GM19328 (cell line): ENCODE measurements around the gene PRDM16.

Source experiments
- ATAC-seq: cut with Tn5 transposase; IDR thresholded peaks from one replicate; pipeline ENCODE4 v1.9.1; 2021; ENCODE audit warnings: mild to moderate bottlenecking, moderate library complexity; ENCODE audit not compliant: unreplicated experiment

Gene PRDM16

DNA sequence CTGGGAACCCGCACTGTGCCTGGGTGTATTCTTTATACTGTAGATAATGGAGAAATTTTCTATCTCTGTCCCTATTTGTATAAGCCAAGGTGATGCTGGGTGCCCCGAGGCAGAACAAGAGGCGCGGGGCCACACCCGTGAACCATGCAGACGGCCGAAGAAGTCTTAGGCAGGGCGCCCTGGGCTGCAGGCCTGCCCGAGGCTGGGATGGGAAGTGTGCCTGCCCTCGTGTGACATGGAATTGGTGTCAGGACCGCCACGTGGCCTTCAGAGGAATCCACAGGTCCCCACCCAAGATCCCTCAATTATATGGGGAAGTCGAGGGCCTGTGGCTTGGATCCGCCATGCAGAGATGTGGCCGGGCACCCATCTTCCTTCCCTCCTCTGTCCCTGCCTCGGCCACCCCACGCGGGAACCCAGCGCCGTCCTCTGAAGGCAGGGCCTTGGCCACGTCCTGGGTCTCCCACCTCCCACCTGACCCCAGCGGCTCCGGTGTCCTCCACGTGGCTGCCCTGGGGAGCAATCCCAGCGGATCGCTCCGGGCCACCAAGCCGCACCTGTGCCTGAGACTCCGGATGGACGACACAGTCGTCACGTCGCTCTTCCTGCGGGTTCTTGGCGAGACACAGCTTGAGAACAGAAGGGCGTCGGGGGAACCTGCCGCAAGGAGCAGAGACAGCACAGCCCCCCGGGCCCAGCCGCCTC is 365.6 kb downstream of the PRDM16 start:
- ATAC-seq: no peak

DNA sequence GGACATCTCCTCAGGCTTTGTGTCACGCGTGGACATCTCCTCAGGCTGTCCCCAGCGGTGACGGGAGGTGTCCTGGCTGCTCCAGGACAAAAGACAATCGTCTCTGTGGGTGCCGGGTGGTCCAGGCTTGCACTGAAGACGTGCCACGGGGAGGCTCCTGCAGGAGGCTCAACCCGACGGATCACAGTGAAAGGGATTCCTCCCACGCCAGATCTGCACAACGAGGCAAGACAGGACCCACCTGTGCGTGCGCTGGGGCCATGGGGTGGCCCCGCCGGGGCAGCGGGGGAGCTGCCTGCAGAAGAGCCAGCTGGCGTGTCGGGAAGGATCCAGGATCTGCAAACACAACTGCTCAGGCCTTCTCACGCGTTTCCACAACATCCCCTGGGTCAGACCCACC is 366.7 kb downstream of the PRDM16 start:
- ATAC-seq: no peak

DNA sequence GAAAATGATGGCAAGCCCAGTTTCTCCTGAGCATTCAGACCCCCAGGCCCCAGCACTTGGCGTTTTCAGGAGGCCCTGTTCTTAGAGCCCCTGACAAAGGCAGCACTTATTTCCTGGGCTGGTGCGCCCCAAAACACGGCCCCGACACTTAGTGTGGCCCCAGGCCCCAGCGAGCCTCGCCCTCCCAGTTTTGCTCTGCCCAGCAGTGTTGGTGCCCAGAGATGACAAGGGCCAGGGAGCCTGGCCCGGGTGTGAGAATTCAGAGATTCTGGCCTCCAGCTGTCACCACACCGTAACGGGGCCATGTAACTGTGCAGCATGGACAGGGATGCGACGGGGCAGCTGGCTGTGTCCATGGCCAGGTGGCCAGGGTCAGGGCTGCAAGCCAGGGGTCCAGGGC is 367.4 kb downstream of the PRDM16 start:
- no peak for ATAC-seq

DNA sequence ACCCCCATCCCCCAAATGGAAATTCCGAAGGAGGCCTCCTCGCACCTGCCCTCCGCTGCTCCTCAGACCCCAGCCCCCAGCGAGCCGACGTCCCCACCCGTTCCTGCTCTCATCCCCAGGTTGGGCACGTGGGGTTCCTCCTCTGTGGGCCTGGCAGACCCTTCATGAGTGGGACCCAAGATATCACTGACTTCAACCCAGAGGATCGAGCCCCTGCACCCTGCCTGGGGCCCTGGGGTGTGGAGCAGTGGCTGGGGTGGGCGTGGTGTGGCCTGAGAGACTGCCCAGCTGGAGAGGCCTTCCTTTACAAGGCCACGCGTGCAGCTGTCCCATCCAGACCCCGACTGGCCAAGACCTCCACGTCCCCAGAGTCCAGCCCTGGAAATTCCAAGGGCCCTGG is 367.9 kb downstream of the PRDM16 start:
- ATAC-seq: no peak

DNA sequence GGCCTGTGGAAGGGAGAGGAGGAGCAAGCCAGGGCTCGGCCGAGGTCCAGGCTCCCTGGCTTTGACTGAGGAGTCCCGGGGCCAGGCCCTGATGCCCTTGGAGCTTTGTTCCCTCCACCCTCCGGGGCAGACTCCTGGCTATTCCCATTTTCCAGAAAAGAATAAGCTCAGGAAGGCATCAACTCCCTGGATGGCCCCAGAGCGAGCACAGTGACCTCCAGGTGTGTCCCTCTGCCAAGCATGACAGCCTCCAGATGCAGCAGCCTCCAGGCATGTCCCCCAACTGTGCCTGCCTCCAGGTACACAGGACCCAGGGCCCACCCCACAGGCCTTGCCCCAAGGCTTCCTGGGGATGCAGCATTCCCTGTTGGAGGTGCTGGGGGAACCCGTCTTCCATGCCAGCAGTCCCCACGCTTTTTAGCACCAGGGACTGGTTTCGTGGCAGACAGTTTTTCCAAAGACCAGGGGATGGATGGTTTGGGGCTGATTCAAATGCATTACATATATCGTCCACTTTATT is 369.7 kb downstream of the PRDM16 start:
- no peak for ATAC-seq

DNA sequence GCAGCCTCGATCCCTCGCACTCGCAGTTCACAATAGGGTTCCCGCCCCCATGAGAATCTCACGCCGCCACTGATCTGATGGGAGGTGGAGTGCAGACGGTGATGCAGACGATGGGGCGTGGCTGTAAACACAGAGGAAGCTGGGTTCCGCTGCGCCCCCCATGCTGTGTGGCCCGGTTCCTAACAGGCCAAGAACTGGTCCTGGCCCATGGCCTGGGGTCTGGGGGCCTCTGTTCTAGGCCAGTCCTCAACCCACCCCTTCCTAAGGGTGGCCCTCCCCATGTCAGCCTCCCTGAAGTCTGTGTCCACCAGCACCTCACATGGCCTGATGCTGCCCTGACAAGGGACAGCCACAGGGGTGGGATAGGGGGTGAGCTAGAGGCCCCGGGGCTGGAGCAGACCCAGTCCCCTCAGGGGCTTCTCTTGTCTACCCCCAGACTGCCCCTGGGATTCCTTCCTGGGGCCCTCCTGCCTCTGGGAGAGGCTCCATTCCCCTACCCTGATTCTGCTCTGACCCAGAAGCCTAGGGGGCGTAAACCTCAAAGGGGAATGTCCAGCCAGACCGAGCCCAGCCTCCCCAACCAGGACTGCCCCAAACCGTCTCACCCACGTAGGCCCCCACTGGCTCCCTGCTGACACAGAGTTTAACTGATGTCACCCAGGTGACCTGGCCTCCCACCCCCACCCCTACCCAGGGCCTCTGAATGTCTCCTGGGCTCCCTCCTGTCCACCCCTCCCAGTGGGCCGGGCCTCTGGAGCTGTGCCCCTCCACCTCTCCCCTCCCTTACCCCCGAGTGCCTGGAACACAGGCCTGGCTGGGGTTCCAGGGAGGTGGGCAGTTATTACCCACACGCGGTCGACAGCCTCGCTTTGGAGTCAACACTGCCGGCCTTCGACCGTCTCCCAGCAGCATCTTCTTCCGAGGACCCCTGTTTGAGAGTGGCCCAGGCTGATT is 370.6 kb downstream of the PRDM16 start:
- ATAC-seq: no peak

DNA sequence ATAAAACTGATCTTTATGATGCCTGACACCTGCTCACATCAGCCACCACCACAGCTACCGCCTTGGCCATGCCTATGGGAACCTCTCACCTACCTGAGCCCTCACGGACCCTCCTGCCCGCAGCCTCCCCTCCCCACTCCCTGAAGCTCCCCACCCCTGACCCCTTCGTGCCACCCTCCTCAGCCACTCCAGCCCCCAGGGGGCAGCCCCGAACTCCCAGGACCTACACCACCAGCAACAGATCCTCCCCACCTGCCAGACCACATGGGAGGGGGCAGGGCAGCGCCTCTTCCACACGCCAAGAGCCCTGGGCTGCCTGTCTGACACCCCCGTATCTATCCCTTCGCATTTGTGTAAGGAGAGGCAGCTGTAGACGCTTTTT is 371.3 kb downstream of the PRDM16 start:
- no peak for ATAC-seq

DNA sequence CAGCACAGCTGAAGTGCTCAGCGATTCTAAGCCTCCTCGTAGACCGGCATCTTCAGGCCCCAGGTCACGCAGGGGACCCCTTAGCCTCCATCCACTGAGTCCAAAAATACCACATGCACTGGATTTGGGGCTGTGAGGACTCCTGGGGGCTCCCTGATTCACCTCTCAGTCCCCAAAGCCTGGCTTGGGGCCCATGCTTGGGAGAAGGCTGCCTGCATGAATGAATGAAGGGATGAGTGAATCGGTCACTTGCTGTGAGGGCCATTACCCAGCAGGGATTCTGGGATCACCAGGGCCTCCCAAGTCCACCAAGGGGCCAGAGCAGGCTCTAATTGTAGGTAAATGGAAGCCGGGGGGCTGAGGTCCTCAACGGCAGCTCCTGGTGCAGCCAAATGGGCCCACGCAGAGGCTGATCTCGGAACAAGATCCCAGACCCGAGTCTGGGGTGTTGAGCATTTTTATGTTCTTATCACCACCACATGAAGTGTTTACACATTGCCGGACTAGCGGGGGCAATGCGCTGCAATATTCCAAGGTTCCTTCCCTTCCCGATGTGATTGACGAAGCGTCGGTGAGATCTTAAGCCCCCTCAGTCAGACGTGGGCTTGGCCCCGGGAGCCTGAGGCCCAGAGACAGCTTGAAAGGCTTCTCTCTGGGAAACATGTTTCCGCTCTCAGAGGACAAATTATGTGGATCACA is 371.9 kb downstream of the PRDM16 start:
- ATAC-seq: no peak

DNA sequence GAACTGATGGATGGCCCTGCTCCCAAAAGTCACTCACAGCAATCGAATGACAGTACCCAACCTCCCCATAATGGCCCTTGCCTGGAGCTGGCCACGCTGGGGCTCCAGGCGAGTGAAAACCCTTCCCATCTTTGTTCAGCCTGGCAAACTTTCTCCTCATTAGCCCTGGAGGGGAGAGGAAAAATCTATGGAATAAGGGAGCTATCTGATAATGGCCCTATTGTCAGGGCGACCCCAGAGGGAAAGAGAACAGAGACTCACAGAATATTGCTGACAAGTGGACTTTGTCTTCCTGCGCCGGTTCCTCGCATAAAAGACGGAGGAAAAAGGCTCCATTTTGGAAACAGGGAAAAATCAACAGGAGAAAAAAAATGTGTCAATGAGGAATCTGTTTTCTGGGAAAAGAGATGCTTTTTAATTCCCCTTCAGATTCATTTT is 372.4 kb downstream of the PRDM16 start:
- no peak for ATAC-seq

DNA sequence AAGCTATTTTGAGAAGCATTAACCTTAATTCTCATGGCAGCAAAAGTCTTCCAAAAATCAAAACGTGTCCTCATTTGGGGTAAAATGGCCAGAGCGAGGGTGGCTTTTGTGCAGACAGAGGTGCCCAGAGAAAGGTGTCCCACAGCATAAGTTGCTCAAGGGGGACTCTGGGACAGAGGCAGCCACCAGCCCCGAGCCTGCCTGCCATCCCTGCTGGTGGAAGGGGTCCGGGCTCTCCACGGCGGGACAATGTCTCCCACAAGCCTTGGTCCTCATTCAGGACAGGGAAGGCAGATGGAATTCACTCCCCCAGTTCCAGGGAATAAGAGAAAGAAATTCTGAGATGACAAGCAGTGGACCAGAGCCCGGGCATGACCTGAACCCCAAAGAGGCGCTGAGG is 372.9 kb downstream of the PRDM16 start:
- no peak for ATAC-seq

DNA sequence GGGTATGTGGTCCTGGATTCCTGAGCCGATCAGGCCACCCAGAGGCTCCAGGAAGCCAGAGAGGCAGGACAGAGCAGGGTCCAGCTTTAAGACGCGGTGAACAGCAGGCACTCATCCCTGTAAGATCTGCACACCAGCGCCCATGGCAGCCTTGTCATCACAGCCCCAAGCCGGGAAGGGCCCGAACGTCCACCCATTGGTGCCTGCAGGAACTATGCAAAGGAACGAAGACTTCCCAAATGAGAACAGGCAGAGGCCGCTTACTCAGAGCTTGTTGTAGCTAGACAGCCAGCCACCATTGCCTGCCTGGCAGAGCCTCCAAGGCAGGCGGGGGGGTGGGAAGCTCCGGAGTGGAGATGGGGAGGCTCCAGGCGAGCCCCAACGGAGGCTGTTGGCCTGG is 373.3 kb downstream of the PRDM16 start:
- ATAC-seq: no peak

DNA sequence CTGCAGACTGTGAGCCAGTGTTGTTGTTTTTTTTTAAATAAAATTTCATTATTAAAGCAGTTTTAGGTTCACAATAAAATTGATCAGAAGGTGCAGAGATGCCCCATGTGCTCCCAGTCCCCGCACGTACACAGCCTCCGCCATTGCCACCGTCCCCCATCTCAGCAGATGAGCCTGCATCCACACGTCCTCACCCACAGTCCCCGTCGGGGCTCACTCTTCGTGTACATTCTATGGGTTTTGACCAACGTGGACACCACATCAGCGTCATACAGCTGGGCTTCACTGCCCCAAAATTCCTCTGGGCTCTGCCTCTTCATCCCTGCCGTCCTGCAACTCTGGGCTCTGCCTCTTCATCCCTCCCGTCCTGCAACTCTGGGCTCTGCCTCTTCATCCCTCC is 373.9 kb downstream of the PRDM16 start:
- ATAC-seq: no peak

DNA sequence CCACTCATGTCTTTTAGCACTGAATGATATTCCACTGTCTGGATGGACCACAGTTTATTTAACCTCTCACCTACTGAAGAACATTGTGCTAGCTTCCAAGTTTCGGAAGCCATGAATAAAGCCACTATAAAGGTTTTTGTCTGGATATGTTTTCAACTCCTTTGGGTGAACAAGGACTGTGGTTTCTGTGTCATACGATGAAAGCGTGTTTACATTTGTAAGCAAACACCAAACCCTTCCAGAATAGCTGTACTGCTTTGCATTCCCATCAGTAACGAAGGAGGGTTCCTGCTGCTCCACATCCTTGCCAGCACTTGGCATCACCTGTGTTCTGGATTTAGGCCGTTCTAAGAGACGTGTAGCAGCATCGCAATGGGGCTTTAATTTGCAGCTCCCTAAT is 374.8 kb downstream of the PRDM16 start:
- no peak for ATAC-seq

DNA sequence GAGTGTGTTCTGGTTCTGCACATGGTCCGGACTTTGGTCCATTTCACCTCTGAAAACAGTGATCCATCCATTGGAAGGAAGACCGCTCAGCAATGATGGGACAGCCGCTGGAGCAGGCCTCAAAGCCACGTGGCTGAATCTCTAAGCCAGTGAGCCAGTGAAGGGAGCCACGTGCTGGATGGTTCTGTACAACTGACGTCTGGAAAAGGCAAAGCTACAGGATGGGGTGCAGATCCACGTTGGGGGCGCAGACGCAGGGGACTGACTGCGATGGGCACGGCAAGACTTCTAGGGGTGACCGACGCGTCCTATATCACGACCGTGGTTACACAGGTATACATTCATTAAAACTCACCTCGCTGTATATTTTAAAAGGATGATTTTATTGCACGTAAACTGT is 375.3 kb downstream of the PRDM16 start:
- no peak for ATAC-seq

DNA sequence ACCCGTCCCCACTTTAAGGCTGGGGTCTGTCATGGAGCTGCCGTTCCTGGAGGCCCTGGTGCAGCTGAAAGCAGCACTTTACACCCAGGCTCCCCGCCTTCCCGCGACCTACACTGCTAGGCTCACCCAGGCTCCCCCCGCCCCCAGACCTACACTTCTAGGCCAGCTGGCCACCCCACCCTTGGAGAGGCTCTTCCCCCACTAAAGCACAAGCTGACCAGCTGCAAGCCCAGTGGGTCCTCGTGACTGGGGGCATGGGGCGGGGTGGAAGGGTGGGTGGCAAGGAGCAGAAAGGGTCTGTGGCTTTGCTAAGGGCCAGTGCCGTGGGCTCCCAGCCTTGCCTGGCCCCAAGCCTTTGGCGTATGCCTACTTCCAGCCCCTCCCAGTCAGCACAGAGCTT is 375.7 kb downstream of the PRDM16 start:
- ATAC-seq: no peak

DNA sequence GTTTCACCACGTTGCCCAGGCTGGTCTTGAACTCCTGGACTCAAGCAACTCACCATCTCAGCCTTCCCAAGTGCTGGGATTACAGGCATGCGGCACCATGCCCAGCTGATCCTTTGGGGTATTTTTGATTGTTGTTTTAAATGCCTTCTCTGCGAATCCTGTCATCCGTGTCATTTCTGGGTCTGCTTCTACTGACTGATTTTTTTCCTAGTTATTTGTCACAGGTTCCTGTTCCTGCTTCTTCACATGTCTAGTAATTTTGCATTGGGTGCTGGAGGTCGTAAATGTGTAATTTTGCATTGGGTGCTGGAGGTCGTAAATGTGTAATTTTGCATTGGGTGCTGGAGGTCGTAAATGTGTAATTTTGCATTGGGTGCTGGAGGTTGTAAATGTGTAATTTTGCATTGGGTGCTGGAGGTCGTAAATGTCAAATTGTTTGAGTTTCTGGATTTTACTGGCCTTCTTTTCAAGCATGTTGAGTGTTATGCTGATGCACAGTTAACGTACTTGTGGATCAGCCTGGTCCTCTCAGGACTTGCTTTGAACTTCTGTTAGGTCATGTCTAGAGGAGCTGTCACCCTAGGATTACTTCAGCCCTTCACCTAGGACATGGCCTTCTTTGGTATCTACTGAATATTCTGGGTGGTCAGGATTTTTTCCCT is 381.3 kb downstream of the PRDM16 start:
- ATAC-seq: no peak

DNA sequence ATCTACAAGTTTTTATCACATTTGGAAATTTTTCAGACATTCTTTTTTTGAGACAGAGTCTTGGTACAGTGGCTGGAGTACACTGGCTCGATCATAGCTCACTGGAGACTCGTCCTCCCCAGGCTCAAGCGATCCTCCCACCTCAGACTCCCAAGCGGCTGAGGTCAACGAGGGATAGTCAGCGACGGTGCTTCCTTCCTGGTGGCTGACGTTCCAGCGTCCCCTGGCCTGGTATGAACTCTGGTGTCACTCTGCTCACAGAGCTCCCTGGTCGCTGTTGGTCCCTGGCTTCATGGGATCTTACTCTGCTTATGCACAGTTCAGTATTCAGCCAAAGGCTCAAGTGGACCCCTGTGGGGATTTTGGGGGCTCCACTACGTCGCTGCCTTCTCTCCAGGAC is 382.0 kb downstream of the PRDM16 start:
- no peak for ATAC-seq

DNA sequence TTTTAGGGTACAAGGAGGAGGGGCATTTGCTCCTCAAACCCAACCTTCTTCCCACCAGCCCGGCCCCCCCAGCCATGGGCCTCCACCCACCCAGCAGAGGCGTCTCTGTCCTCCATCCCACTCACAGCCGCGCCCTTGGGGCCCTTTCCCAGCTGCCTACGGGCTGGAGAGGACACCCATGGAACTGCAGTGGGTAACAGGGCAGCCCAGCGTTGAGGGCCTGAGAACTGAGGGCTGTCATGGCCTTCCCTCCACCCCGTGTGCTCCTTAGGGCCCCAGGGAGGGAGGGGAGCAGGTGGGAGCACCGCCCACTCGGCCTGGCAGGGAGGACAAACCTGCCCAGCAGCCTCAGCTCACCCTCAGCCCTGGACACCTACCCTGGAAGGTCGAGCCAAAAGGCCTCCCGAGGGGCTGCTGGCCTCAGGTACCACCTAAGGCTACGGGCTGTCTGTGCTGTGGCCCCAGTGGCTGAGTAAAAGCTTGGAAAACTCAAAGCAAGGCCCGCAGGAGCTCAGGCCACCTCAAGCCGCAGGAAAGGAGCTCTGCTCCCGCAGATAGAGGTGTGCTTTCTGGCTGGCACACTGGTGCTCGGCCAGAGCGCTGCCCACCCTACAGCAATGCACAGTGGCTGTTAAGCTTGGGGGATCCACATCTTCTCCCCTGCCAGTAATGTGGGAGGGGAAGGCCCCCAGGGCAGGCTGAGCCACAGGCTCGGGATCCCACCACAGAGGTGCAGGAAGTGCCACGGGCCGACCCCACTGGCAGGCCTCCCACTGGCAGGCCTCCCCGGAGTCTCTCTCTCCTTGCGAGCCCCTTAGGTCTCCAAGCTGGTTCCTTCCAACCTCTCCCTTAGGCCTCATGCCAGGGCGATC is 383.2 kb downstream of the PRDM16 start:
- no peak for ATAC-seq

DNA sequence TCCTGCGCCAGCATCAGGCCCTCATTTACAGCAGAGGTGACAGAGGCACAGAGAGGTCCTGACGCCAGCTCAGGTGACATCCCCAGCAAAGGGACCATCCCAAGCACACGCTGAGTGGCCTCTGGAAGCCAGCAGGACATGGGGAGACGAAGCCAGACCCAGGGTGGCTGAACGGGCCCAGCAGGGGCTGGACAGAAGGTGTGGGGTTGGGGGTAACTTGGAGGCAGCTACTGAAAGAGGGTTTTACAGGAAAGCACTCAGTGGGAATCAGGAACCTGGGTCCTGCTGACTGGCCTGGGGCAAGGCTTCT is 383.8 kb downstream of the PRDM16 start:
- no peak for ATAC-seq

DNA sequence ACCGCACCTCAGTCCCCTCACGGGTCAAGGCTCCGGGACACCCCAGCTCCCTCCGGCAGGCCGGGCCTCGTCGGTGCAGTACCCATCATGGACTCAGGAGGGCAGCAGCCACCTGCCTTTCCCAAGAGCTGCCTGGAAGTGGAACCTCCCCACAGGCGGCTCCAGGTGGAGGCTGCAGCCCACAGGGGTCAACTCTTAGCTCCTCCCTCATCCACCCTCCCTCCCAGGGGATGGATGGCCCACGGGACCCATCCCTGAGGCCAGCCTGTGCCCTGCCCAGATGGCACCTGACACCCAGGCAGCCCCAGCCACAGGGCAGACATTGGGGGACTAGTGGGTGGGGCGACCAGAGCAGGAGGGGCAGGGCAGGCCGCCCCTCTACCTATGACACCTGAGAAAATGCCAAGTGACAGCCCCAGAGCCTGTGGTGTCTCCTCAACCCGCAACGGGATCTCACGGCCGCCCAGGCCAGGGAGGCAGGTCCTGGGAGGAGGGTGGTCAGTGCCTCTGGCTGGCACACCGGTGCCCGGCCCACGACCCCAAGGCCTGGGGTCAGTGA is 384.3 kb downstream of the PRDM16 start:
- no peak for ATAC-seq
